ENCODE data around the gene VOPP1. TPM values are rescaled to one million over a fixed set of nuclear protein-coding genes. Genes with fewer than 3 reads are reported as not detected.
A peak's percentile ranks its signal among the peaks of the same experiment; 100 is the strongest.

Gene VOPP1
- total RNA-seq, 2 experiments from 2014 or later, result 32.6 to 34.7 TPM

DNA sequence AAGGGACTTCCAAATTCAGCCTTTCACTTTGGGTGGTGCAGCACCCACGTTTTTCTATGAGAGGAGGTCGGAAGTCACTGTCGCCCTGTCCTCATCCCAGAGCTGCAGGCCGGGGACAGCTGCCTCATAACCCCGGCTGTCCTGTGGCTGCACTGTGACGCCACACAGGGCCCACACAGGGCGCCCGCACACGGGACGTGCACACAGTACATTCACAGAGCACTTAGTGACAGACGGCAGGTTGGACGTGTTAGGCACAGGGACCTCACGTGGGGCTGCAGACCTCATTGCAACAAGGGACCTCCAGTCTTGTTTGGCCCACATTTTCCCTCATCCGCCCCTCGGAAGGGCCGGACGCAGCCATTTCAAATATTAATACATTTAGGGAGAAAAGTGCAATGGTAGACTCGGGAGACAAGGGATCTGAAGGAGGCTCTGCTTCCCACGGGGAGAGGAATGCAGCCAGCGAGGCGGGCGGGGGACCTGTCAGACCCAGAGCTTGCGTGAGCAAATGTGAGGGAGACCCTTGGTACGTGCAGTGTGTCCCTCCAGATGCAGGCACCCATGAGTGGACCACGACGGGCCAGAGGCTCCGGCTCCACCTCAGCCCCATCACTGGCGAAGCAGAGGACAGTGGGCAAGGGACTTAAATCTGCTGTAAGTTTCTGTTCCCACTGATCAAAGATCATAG lies 86.7 kb downstream of the VOPP1 start:
- H3K27me3 Mint-ChIP-seq, result no peaks in the 10 kb centered on the region
- no peak overlapping the region for H3K4me3 Mint-ChIP-seq
- no peak overlapping the region for H3K27ac Mint-ChIP-seq
- no peaks in the 10 kb centered on the region for H3K9me3 Mint-ChIP-seq
- TF ChIP-seq, protein P1, sequence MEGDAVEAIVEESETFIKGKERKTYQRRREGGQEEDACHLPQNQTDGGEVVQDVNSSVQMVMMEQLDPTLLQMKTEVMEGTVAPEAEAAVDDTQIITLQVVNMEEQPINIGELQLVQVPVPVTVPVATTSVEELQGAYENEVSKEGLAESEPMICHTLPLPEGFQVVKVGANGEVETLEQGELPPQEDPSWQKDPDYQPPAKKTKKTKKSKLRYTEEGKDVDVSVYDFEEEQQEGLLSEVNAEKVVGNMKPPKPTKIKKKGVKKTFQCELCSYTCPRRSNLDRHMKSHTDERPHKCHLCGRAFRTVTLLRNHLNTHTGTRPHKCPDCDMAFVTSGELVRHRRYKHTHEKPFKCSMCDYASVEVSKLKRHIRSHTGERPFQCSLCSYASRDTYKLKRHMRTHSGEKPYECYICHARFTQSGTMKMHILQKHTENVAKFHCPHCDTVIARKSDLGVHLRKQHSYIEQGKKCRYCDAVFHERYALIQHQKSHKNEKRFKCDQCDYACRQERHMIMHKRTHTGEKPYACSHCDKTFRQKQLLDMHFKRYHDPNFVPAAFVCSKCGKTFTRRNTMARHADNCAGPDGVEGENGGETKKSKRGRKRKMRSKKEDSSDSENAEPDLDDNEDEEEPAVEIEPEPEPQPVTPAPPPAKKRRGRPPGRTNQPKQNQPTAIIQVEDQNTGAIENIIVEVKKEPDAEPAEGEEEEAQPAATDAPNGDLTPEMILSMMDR (IDR thresholded peaks at IDR 0.05), result no peak
- no peak for DNase-seq
- intact Hi-C loops (cut with micrococcal nuclease), result no loop called here
- ChIA-PET CTCF (no interaction called here), POLR2A (no interaction called here)
- peaks cover 53% of the 10 kb centered on the region for H3K4me1 Mint-ChIP-seq (ENCODE audit: low read depth)
- ATAC-seq, result no peak
- peaks cover 21% of the 10 kb centered on the region for H3K36me3 Mint-ChIP-seq (ENCODE audit: low read depth)

DNA sequence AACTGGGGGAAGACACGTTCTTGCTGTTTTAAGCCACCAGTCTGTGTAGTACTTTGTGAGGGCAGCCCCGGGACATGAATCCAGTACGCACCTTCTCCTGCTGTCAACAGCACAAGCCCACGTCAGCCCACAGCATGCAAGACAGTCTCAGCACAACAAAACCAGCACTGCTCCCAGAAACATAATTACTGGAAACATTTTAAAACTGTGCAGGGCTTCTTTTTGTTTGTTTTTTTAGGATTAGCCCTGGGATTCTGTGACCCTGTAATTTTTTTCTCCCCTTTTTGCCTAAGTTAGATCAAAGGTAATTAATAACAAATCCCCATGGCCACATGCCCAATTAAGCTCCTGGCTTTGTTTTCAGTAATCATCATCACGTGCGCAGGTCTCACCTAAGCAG lies 87.5 kb downstream of the VOPP1 start:
- TF ChIP-seq, protein P1 (IDR thresholded peaks at IDR 0.05), result no peak
- Mint-ChIP-seq H3K9me3 (no peaks in the 10 kb centered on the region), H3K27me3 (no peaks in the 10 kb centered on the region), H3K4me1 (ENCODE audit: low read depth) (peaks cover 54% of the 10 kb centered on the region), H3K36me3 (ENCODE audit: low read depth) (peaks cover 18% of the 10 kb centered on the region), H3K4me3 (no peak overlapping the region), H3K27ac (peak overlapping the region; percentile 15)
- ATAC-seq, result no peak
- ChIA-PET POLR2A (interaction anchor here (1.2 kb wide), 1 partner anchor 12 kb away, joined by 3 read pairs; no protein-coding TSS in a partner anchor), CTCF (no interaction called here)
- intact Hi-C loops (cut with micrococcal nuclease), result no loop called here
- no peak for DNase-seq

DNA sequence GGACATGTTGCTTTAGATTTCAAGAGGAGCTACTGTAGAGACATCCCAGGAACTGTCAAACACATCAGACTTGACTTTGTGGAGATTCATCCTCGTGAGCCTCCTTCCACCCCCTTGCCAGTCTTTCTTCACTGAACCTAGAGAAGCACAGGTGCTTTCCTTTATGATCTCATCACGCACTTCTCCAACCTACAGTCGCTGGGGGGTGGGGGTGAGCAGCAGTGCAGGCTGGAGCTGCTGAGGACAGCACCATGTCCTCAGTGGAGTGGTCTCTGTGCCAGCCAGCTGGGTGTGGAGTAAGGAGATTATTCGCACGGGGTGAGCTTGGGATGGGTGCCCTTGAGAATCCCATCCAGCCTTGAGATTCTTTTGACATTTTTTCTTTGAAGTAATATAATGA lies 88.1 kb downstream of the VOPP1 start:
- POLR2A ChIA-PET, result interaction anchor here (1.2 kb wide), 1 partner anchor 13 kb away, joined by 3 read pairs; no protein-coding TSS in a partner anchor
- peak; percentile 58 for ATAC-seq
- Mint-ChIP-seq H3K36me3 (ENCODE audit: low read depth) (peaks cover 13% of the 10 kb centered on the region), H3K4me1 (ENCODE audit: low read depth) (peaks cover 49% of the 10 kb centered on the region), H3K9me3 (no peaks in the 10 kb centered on the region), H3K4me3 (no peak overlapping the region), H3K27ac (no peak overlapping the region), H3K27me3 (no peaks in the 10 kb centered on the region)
- DNase-seq, result peak; percentile 31
- TF ChIP-seq, protein P1 (IDR thresholded peaks at IDR 0.05), result no peak
- intact Hi-C loops (cut with micrococcal nuclease), result no loop called here
- CTCF ChIA-PET, result no interaction called here

GRCh38 chr7:55483046-55483445 lies 89.3 kb downstream of the VOPP1 start:
- Mint-ChIP-seq H3K36me3 (ENCODE audit: low read depth) (peaks cover 12% of the 10 kb centered on the region), H3K4me1 (ENCODE audit: low read depth) (peaks cover 48% of the 10 kb centered on the region), H3K9me3 (no peaks in the 10 kb centered on the region), H3K27me3 (no peaks in the 10 kb centered on the region), H3K4me3 (no peak overlapping the region), H3K27ac (no peak overlapping the region)
- TF ChIP-seq, protein P1 (IDR thresholded peaks at IDR 0.05), result no peak
- ChIA-PET POLR2A (no interaction called here), CTCF (interaction anchor here (0.8 kb wide), 1 partner anchor 67 kb away, joined by 3 read pairs; no protein-coding TSS in a partner anchor)
- ATAC-seq, result peak; percentile 27
- no peak for DNase-seq
- intact Hi-C loops (cut with micrococcal nuclease), result no loop called here

GRCh38 chr7:55481155-55481554 lies 91.1 kb downstream of the VOPP1 start:
- intact Hi-C loops (cut with micrococcal nuclease), result no loop called here
- ATAC-seq (no peak), DNase-seq (no peak)
- H3K27ac Mint-ChIP-seq, result peak overlapping the region; percentile 45
- H3K4me1 Mint-ChIP-seq (ENCODE audit: low read depth), result peaks cover 65% of the 10 kb centered on the region
- POLR2A ChIA-PET, result no interaction called here
- CTCF ChIA-PET, result no interaction called here
- TF ChIP-seq, protein P1 (IDR thresholded peaks at IDR 0.05), result no peak
- no peaks in the 10 kb centered on the region for H3K9me3 Mint-ChIP-seq
- H3K4me3 Mint-ChIP-seq, result no peak overlapping the region
- no peaks in the 10 kb centered on the region for H3K27me3 Mint-ChIP-seq
- peaks cover 14% of the 10 kb centered on the region for H3K36me3 Mint-ChIP-seq (ENCODE audit: low read depth)
